Naive thymus-derived CD4-positive, alpha-beta T cell (primary cell): ENCODE results near the gene EEF1AKMT2. TPM values are rescaled to one million over a fixed set of nuclear protein-coding genes. Genes with fewer than 3 reads are reported as not detected.

Experiments used
- ATAC-seq: fragments of 150-1000 bp; cut with Tn5 transposase; 2 replicates; pipeline ENCODE4 v1.10.0; 2021; ENCODE audit warnings: mild to moderate bottlenecking, moderate library complexity
- CTCF ChIA-PET: fragments of 350-600 bp; sonication (Branson Sonifier 250); formaldehyde crosslinking; loops from one replicate; lab custom pipeline; 2021; ENCODE audit warnings: antibody characterized with exemption; lab: Charles Lee
- POLR2A ChIA-PET: fragments of 350-600 bp; sonication (Branson Sonifier 250); formaldehyde crosslinking; loops from one replicate; lab custom pipeline; 2021; ENCODE audit warnings: antibody characterized with exemption, inconsistent platforms; lab: Charles Lee
- DNase-seq, 9 donors: peaks; one replicate each; pipeline versions ENCODE4 v3.0.0 to v3.0.0-alpha.2; 2020 to 2022; ENCODE audit warnings: mixed read lengths in 1 of 9
- H3K27ac ChIP-seq: one replicate; pipeline ENCODE4 v1.7.0; 2013; ENCODE audit warnings: mild to moderate bottlenecking, low read depth, low read length, moderate library complexity
- H3K27me3 ChIP-seq, 2 donors: one replicate each; pipeline ENCODE4 v1.7.0; 2013; ENCODE audit warnings: low read length in 2 of 2, mild to moderate bottlenecking in 2 of 2, moderate library complexity in 2 of 2; ENCODE audit not compliant: control insufficient read depth in 2 of 2, insufficient read depth in 2 of 2
- H3K36me3 ChIP-seq, 3 experiments: 1 replicate in 2 of 3; 2 replicates in 1 of 3; pipeline ENCODE4 v1.7.0; 2013; ENCODE audit warnings: low read length in 3 of 3, mild to moderate bottlenecking in 3 of 3, moderate library complexity in 1 of 3; ENCODE audit not compliant: insufficient read depth in 3 of 3, control insufficient read depth in 2 of 3
- H3K4me1 ChIP-seq, 2 donors: one replicate each; pipeline ENCODE4 v1.7.0; 2013; ENCODE audit warnings: low read length in 2 of 2, mild to moderate bottlenecking in 2 of 2, moderate library complexity in 1 of 2; ENCODE audit not compliant: control insufficient read depth in 2 of 2, insufficient read depth in 2 of 2
- H3K4me3 ChIP-seq: 2 replicates; pipeline ENCODE4 v1.7.0; 2013; ENCODE audit warnings: mild to moderate bottlenecking, low read length
- H3K9me3 ChIP-seq, 3 experiments: 1 replicate in 2 of 3; 2 replicates in 1 of 3; pipeline ENCODE4 v1.7.0; 2013; ENCODE audit warnings: low read length in 3 of 3; ENCODE audit not compliant: control insufficient read depth in 2 of 3
- H3K27ac Mint-ChIP-seq, 9 donors: one replicate each; pipeline ENCODE4 v1.8.0; 2020 to 2022; ENCODE audit warnings: mixed read lengths in 9 of 9, mild to moderate bottlenecking in 8 of 9, moderate library complexity in 5 of 9, inconsistent platforms in 2 of 9
- H3K27me3 Mint-ChIP-seq, 5 donors: one replicate each; pipeline ENCODE4 v1.8.0; 2021 to 2022; ENCODE audit warnings: mixed read lengths in 5 of 5, mild to moderate bottlenecking in 1 of 5
- H3K36me3 Mint-ChIP-seq, 5 donors: one replicate each; pipeline ENCODE4 v1.8.0; 2020 to 2022; ENCODE audit warnings: mixed read lengths in 5 of 5, mild to moderate bottlenecking in 3 of 5, inconsistent platforms in 1 of 5
- H3K4me1 Mint-ChIP-seq, 7 donors: one replicate each; pipeline ENCODE4 v1.8.0; 2020 to 2022; ENCODE audit warnings: mixed read lengths in 7 of 7, mild to moderate bottlenecking in 3 of 7, inconsistent platforms in 1 of 7
- H3K4me3 Mint-ChIP-seq, 10 donors: one replicate each; pipeline ENCODE4 v1.8.0; 2020 to 2022; ENCODE audit warnings: mild to moderate bottlenecking in 10 of 10, mixed read lengths in 10 of 10, moderate library complexity in 6 of 10, inconsistent platforms in 2 of 10
- H3K9me3 Mint-ChIP-seq, 11 donors: one replicate each; pipeline ENCODE4 v1.8.0; 2020 to 2022; ENCODE audit warnings: mixed read lengths in 11 of 11, mild to moderate bottlenecking in 4 of 11, inconsistent platforms in 1 of 11, moderate library complexity in 1 of 11
- intact Hi-C, 2 donors: fragments of 100-400 bp; cut with micrococcal nuclease; formaldehyde crosslinking; loops; one replicate each; pipeline ENCODE4 v1.15.1; 2023
- polyA plus RNA-seq, 2 donors: library from polyadenylated mRNA; unstranded; fragments of 300-500 nt; fragmentation: Illumina TruSeq; gene quantifications; one replicate each; pipeline ENCODE4 v1.2.3, GENCODE V29; 2021
- total RNA-seq, 6 experiments: library from RNA in 5 of 6; stranded (reverse) in 5 of 6; gene quantifications; 1 replicate in 5 of 6; 2 replicates in 1 of 6; pipeline ENCODE4 v1.2.3 and lab custom pipeline; 2021 to 2026

EEF1AKMT2 gene
- total and polyA plus RNA-seq, 7 experiments from 2014 or later = 11.5 to 38.1 (median 22.0) TPM

DNA sequence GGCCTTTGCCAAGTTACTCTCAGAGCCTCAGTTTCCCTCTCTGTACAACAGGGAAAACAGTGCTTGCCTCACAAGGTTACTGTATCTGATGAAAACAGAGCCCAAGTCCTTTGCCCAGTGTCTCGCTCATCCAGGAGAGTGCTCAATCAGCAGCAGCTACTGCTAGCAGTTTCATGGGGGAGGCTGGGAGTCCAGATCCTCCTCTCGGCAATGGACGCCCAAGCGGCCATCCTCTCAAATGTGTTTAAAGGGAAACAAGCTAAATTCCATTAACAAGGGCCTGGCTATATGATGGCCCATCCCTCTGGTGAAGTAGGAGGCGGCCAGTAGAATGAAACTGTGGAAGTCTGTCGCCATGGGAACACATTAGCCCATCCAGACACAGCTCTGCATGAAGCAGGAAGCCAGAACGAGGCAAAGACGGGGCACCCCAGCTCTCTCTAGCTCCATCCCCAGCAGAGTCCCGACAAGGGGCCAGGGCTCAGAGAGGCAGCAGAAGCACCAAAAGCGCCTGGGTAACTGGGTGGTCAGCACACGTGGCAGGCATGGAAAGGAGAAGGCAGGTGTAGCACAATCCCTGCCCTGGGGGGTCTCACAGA is 82.7 kb downstream of the EEF1AKMT2 start:
- Histone ChIP-seq H3K4me3 (no peak overlapping the region), H3K4me1 (peaks cover 69 to 82% of the 10 kb centered on the region in 2 donors), H3K36me3 (peaks cover 0 to 16% (median 6%) of the 10 kb centered on the region in 3 experiments), H3K27me3 (no peaks in the 10 kb centered on the region), H3K27ac (no peak overlapping the region), H3K9me3 (no peaks in the 10 kb centered on the region)
- ATAC-seq = peak; percentile 49
- Mint-ChIP-seq H3K4me3 (peak overlapping the region in 2 of 10 donors; percentile 17 to 27), H3K27ac (peak overlapping the region in 4 of 9 donors; percentile 52 to 86 (median 72)), H3K27me3 (no peaks in the 10 kb centered on the region), H3K36me3 (peaks cover 0 to 21% (median 4%) of the 10 kb centered on the region in 5 donors), H3K9me3 (no peaks in the 10 kb centered on the region), H3K4me1 (peaks cover 61 to 89% (median 82%) of the 10 kb centered on the region in 7 donors)
- CTCF ChIA-PET = interaction anchor here (1.8 to 1.9 kb wide), 2 partner anchors 10 to 19 kb away, joined by 5 to 9 read pairs; no protein-coding TSS in a partner anchor
- DNase-seq = no peak
- POLR2A ChIA-PET = interaction anchor here (0.7 to 15.1 kb wide), 5 partner anchors 12 to 48 kb away, joined by 3 to 271 read pairs (median 4); no protein-coding TSS in a partner anchor
- intact Hi-C loops = no loop called here

DNA sequence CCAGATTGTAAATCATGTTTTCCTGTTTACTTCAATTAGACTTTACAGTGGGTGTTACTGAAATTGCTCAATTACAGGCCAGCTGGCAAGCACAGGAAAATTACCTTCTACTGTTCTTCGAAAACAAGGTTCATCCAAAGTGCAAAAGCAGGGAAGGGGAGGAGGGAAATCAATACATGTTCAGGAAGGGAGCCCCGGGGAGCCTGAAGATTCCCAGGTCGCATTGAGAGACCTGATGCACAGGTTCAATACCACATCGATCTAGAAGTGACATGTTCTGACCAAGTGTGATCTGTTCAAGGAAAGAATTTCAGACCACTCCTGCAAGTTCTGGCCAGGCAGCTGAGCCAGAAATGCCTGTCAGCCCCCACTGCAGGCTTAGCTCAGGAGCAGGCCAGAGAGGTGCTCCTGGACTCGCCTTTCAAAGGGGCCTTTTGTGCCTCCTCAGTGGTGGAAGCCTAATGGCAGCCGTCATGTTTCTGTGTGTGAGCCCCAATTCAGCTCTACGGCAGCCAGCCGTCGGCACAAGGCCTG is 83.4 kb downstream of the EEF1AKMT2 start:
- H3K27ac ChIP-seq = no peak overlapping the region
- no peak overlapping the region for H3K4me3 ChIP-seq
- no peaks in the 10 kb centered on the region for H3K27me3 Mint-ChIP-seq
- ChIA-PET CTCF (interaction anchor here (1.9 kb wide), 1 partner anchor 19 kb away, joined by 5 read pairs; no protein-coding TSS in a partner anchor), POLR2A (interaction anchor here (0.7 to 15.1 kb wide), 7 partner anchors 12 to 47 kb away, joined by 3 to 271 read pairs (median 4); no protein-coding TSS in a partner anchor)
- peaks cover 61 to 89% (median 82%) of the 10 kb centered on the region in 7 donors for H3K4me1 Mint-ChIP-seq
- peaks cover 0 to 22% (median 4%) of the 10 kb centered on the region in 5 donors for H3K36me3 Mint-ChIP-seq
- no peak for ATAC-seq
- peak overlapping the region in 3 of 10 donors; percentile 0 to 17 (median 5) for H3K4me3 Mint-ChIP-seq
- no peaks in the 10 kb centered on the region for H3K9me3 Mint-ChIP-seq
- H3K4me1 ChIP-seq = peaks cover 69 to 82% of the 10 kb centered on the region in 2 donors
- peaks cover 0 to 16% (median 6%) of the 10 kb centered on the region in 3 experiments for H3K36me3 ChIP-seq
- H3K27ac Mint-ChIP-seq = peak overlapping the region in 4 of 9 donors; percentile 44 to 86 (median 64)
- no peak for DNase-seq
- intact Hi-C loops = no loop called here
- no peaks in the 10 kb centered on the region for H3K27me3 ChIP-seq
- no peaks in the 10 kb centered on the region for H3K9me3 ChIP-seq

Other genes starting within 250 kb of the EEF1AKMT2 start
- 10 to 100 TPM; 25.5 to 51.5 (median 28.6) TPM for gene FAM53B, start 47.5 kb downstream of the EEF1AKMT2 start, total RNA-seq
- 10 to 100 TPM in 1 of 2 donors, 1 to 10 TPM in 1; 3.9 to 18.8 TPM for gene FAM53B, start 47.5 kb downstream of the EEF1AKMT2 start, polyA plus RNA-seq
- gene ABRAXAS2, start 9.9 kb upstream of the EEF1AKMT2 start, total RNA-seq = 10 to 100 TPM in 3 of 5 experiments, 1 to 10 TPM in 2; 7.0 to 17.5 (median 14.5) TPM
- 10 to 100 TPM; 12.2 to 14.2 TPM for gene ABRAXAS2, start 9.9 kb upstream of the EEF1AKMT2 start, polyA plus RNA-seq
- 10 to 100 TPM; 16.0 to 26.4 (median 22.5) TPM for gene ZRANB1, start 150.2 kb upstream of the EEF1AKMT2 start, total RNA-seq
- 10 to 100 TPM in 1 of 2 donors, 1 to 10 TPM in 1; 7.3 to 10.5 TPM for gene ZRANB1, start 150.2 kb upstream of the EEF1AKMT2 start, polyA plus RNA-seq